Endodermal cell (in vitro differentiated cells): Measurements from ENCODE around the gene PROS1. TPM values are rescaled to one million over a fixed set of nuclear protein-coding genes. Genes with fewer than 3 reads are reported as not detected.

ENCODE experiments used
- DNase-seq: peaks from one replicate; pipeline ENCODE4 v3.0.0-alpha.2; 2017
- H3K27ac ChIP-seq: 2 replicates; pipeline ENCODE4 v1.5.1; 2013; ENCODE audit warnings: mild to moderate bottlenecking, low read depth, low read length, moderate library complexity
- H3K27me3 ChIP-seq: 2 replicates; pipeline ENCODE4 v1.6.1; 2013; ENCODE audit warnings: mild to moderate bottlenecking, low read length, moderate library complexity; ENCODE audit not compliant: insufficient read depth, control insufficient read depth, poor library complexity, severe bottlenecking
- H3K36me3 ChIP-seq: 2 replicates; pipeline ENCODE4 v1.7.0; 2013; ENCODE audit warnings: mild to moderate bottlenecking, low read length, moderate library complexity; ENCODE audit not compliant: control insufficient read depth, insufficient read depth
- H3K4me1 ChIP-seq: one replicate; pipeline ENCODE4 v1.7.0; 2013; ENCODE audit warnings: low read length; ENCODE audit not compliant: control insufficient read depth, insufficient read depth
- H3K4me3 ChIP-seq: 2 replicates; pipeline ENCODE4 v1.5.1; 2013; ENCODE audit warnings: mild to moderate bottlenecking, low read length, moderate library complexity
- H3K9ac ChIP-seq: 2 replicates; pipeline ENCODE4 v1.6.1; 2013; ENCODE audit warnings: mild to moderate bottlenecking, low read length, moderate library complexity; ENCODE audit not compliant: poor library complexity, severe bottlenecking; ENCODE audit errors: extremely low read depth
- H3K9me3 ChIP-seq: 2 replicates; pipeline ENCODE4 v1.6.1; 2013; ENCODE audit warnings: mild to moderate bottlenecking, low read length, moderate library complexity; ENCODE audit not compliant: control insufficient read depth
- H3K27ac Mint-ChIP-seq: 2 replicates; pipeline ENCODE4 v1.8.0; 2020; ENCODE audit warnings: mixed read lengths
- H3K27me3 Mint-ChIP-seq: 2 replicates; pipeline ENCODE4 v1.8.0; 2021; ENCODE audit warnings: mild to moderate bottlenecking, mixed read lengths; ENCODE audit not compliant: insufficient read depth
- H3K36me3 Mint-ChIP-seq: 2 replicates; pipeline ENCODE4 v1.8.0; 2020; ENCODE audit warnings: low read depth, mixed read lengths
- H3K4me1 Mint-ChIP-seq: 2 replicates; pipeline ENCODE4 v1.8.0; 2020; ENCODE audit warnings: mixed read lengths
- H3K4me3 Mint-ChIP-seq: 2 replicates; pipeline ENCODE4 v1.8.0; 2020; ENCODE audit warnings: mild to moderate bottlenecking, moderate library complexity, mixed read lengths
- H3K9me3 Mint-ChIP-seq: 2 replicates; pipeline ENCODE4 v1.8.0; 2020; ENCODE audit warnings: mild to moderate bottlenecking, mixed read lengths
- WGBS, 2 experiments: methylation state at CpG; one replicate each; pipeline versions ENCODE4 v1.1.5 to v1.1.7; 2013; ENCODE audit warnings: missing lambda C conversion rate in 2 of 2, mixed read lengths in 1 of 2; ENCODE audit not compliant: insufficient coverage in 1 of 2, insufficient read length in 1 of 2; 5-methylcytosine and 5-hydroxymethylcytosine counted together
- total RNA-seq, 2 donors: library from RNA; stranded (reverse); fragmentation: NEBNext Ultra II Directional in 1 of 2; extraction: Animal tissue kit (Norgen Biotek cat#: 25700) in 1 of 2; gene quantifications; 2 replicates in 1 of 2; 3 replicates in 1 of 2; pipeline ENCODE4 v1.2.1, GENCODE V29; 2021
- TF ChIP-seq, protein P1 (sequence below): fragments of 200-600 bp; sonication (generic); conservative IDR thresholded peaks from 2 replicates; pipeline ENCODE4 v1.5.0; 2021; ENCODE audit warnings: antibody characterized with exemption, mild to moderate bottlenecking

The PROS1 gene
- total RNA-seq, 2 donors from 2014 or later, result 8.8 to 52.4 TPM

DNA sequence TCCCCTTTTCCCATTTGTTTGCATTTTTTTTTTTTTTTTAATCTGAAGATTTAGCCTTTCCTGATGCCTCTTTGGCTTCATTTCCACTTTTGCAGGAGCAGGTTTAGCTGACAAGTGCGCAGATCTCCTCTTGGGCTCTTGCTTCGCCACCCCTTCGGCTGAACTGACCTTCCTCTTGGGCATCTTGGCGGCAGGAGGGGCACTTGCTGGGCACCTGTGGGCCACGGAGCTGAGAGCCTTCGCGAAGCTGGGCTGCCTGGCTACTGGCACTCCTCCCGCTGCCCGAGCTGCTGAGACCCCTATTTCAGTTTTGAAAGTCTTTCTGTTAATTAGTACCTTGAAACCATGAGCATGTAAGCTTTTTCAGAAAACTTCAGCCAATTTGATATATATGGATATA, 15.1 kb upstream of the PROS1 start:
- H3K4me1 Mint-ChIP-seq, result peaks cover 5% of the 10 kb centered on the region
- H3K27ac Mint-ChIP-seq, result no peak overlapping the region

GRCh38 chr3:93988283-93988682, 14.6 kb upstream of the PROS1 start:
- Histone ChIP-seq H3K4me3 (no peak overlapping the region), H3K27me3 (no peaks in the 10 kb centered on the region), H3K9ac (no peak overlapping the region), H3K36me3 (no peaks in the 10 kb centered on the region), H3K27ac (no peak overlapping the region), H3K4me1 (no peaks in the 10 kb centered on the region), H3K9me3 (no peaks in the 10 kb centered on the region)
- Mint-ChIP-seq H3K4me1 (peaks cover 5% of the 10 kb centered on the region), H3K27me3 (no peaks in the 10 kb centered on the region), H3K27ac (no peak overlapping the region), H3K36me3 (no peaks in the 10 kb centered on the region), H3K4me3 (no peak overlapping the region), H3K9me3 (no peaks in the 10 kb centered on the region)
- DNase-seq, result no peak
- TF ChIP-seq, protein P1, sequence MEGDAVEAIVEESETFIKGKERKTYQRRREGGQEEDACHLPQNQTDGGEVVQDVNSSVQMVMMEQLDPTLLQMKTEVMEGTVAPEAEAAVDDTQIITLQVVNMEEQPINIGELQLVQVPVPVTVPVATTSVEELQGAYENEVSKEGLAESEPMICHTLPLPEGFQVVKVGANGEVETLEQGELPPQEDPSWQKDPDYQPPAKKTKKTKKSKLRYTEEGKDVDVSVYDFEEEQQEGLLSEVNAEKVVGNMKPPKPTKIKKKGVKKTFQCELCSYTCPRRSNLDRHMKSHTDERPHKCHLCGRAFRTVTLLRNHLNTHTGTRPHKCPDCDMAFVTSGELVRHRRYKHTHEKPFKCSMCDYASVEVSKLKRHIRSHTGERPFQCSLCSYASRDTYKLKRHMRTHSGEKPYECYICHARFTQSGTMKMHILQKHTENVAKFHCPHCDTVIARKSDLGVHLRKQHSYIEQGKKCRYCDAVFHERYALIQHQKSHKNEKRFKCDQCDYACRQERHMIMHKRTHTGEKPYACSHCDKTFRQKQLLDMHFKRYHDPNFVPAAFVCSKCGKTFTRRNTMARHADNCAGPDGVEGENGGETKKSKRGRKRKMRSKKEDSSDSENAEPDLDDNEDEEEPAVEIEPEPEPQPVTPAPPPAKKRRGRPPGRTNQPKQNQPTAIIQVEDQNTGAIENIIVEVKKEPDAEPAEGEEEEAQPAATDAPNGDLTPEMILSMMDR, result no peak

More for the DNA sequence above, 15.1 kb upstream of the PROS1 start:
- TF ChIP-seq, protein P1, result no peak
- no peaks in the 10 kb centered on the region for H3K9me3 ChIP-seq
- Mint-ChIP-seq H3K27me3 (no peaks in the 10 kb centered on the region), H3K36me3 (no peaks in the 10 kb centered on the region), H3K4me3 (no peak overlapping the region), H3K9me3 (no peaks in the 10 kb centered on the region)
- WGBS, 2 experiments, result 91 to 96% methylated on average over 4 to 9 of the region's 9 CpGs
- DNase-seq, result no peak
- no peaks in the 10 kb centered on the region for H3K27me3 ChIP-seq
- H3K4me1 ChIP-seq, result no peaks in the 10 kb centered on the region
- no peak overlapping the region for H3K27ac ChIP-seq
- no peak overlapping the region for H3K9ac ChIP-seq
- no peaks in the 10 kb centered on the region for H3K36me3 ChIP-seq
- H3K4me3 ChIP-seq, result no peak overlapping the region

GRCh38 chr3:93984618-93985017, 10.9 kb upstream of the PROS1 start:
- no peaks in the 10 kb centered on the region for H3K27me3 ChIP-seq
- H3K4me1 ChIP-seq, result no peaks in the 10 kb centered on the region
- no peak overlapping the region for H3K27ac ChIP-seq
- no peaks in the 10 kb centered on the region for H3K9me3 Mint-ChIP-seq
- H3K4me3 Mint-ChIP-seq, result no peak overlapping the region
- 93 to 100% methylated on average over 1 to 5 of the region's 5 CpGs for WGBS, 2 experiments
- no peak overlapping the region for H3K27ac Mint-ChIP-seq
- no peaks in the 10 kb centered on the region for H3K36me3 ChIP-seq
- no peak overlapping the region for H3K9ac ChIP-seq
- no peaks in the 10 kb centered on the region for H3K27me3 Mint-ChIP-seq
- H3K4me3 ChIP-seq, result no peak overlapping the region
- DNase-seq, result no peak
- no peaks in the 10 kb centered on the region for H3K9me3 ChIP-seq
- TF ChIP-seq, protein P1, result no peak
- H3K4me1 Mint-ChIP-seq, result peaks cover 7% of the 10 kb centered on the region
- H3K36me3 Mint-ChIP-seq, result no peaks in the 10 kb centered on the region
